NOMO-1 treated with dmso at 0.1 percent for 144 hours (cell line): Measurements from ENCODE around the gene PSMG2.
A peak's percentile ranks its signal among the peaks of the same experiment; 100 is the strongest.

Experiments
- DNase-seq: peaks from one replicate; lab custom pipeline; 2025; ENCODE audit not compliant: unreplicated experiment; lab: John Stamatoyannopoulos, UW

The PSMG2 gene, protein sequence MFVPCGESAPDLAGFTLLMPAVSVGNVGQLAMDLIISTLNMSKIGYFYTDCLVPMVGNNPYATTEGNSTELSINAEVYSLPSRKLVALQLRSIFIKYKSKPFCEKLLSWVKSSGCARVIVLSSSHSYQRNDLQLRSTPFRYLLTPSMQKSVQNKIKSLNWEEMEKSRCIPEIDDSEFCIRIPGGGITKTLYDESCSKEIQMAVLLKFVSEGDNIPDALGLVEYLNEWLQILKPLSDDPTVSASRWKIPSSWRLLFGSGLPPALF

DNA sequence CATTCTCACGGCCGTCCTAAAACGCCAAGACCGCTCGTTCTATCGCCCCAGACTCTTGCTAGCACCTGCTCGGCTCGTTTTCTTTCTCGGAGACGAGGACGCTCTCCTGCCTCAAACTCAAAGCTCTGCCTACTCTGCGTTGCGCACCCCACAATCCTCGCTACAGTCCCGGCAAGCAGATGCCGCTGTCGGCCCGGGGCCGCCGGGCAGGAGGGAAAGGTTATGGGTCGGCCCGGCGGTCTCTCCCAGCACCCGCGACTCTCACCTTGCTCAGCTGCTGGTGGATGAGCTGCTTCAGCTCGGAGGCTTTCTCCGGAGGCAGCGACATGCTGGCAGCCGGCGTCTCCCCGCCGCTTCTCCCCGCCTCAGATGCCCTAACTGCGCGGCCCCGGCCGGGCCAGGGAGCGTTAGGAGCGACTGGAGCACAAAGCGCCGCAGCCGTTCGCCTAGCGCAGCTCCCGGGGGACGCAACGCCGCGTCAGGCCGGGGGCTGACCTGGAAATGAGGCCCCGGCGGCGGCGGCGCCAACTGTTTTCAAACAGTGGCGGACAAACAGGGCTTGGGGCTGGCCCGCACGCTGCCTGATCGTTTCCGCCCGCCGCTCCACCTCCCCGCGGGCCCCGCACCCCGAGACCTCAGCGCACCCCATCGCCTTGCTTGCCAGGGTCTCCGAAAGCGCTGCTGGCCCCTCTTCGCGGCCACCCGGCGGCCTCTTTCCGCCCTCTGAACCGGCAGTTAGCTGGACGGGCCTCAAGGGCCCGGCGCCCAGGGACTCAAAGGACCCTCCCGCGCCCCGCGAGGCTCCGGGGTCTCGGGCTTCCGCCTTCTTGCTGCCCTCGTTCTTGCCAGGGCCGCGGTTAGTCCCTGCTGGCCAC lies at the start of gene PSMG2, which contains the start of gene CEP76:
TSS of gene PSMG2 (plus strand) at position 822 of the 875 bp plus-strand sequence. CDS start 66 bp downstream, outside the sequence.
TSS of gene CEP76 (minus strand) at position 503 of the 875 bp plus-strand sequence. CDS start at position 328, 175 bp downstream.
- peak; percentile 65 for DNase-seq

DNA sequence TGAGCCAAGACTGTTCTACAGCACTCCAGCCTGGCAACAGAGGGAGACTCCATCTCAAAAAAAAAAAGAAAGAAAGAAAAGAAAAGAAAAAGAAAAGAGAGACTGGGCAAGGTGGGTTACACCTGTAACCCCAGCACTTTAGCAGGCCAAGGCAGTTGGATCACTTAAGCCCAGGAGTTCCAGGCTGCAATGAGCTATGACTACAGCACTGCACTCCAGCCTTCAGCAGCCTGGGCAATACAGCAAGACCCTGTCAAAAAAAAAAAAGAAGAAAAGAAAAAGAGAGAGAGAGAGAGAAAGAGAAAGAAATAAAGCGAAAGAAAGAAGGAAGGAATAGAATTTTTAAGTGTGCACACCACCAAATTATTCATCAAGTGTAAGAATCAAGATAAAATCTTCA lies 47.9 kb upstream of the PSMG2 start:
- no peak for DNase-seq

- DNase-seq, result no peak
These were observed 46.3 kb upstream of the PSMG2 start for GRCh38 chr18:12656605-12656937.

DNA sequence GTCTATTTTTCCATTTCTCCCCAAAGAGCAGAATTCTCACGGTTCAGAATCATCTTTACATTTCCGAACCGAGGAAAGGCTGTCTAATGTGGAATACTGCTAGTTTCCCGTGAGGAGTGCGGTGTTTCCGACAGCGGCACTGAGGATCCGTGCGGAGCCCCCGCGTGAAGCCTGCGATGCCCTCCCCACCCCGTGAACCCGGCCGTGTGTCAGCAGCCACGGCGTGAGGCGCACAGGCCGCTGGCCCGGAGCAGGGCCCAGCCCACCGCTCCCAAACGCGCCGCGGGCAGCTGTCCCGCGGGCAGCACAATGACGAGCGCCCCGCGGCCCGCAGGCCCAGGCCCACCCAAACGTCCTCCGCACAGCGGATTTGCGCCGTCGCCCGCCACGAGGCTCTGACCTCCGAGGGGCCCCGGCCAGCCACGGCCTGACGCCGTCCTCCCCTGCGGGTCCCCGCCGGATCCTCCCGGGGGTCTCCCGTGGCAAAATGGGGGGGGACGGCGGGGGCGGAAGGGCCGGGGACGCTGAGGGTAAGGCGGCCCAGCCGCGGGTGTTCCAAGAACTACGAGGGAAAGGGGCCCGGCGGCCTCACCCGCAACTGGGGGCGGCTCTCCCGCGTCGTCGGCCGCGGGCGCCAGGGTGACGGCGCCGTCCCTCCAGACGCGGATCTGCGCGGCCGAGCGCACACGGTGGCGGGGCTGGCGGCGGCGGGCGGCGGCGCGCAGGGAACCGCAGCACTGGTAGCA lies 45.7 kb upstream of the PSMG2 start:
- DNase-seq, result no peak

DNA sequence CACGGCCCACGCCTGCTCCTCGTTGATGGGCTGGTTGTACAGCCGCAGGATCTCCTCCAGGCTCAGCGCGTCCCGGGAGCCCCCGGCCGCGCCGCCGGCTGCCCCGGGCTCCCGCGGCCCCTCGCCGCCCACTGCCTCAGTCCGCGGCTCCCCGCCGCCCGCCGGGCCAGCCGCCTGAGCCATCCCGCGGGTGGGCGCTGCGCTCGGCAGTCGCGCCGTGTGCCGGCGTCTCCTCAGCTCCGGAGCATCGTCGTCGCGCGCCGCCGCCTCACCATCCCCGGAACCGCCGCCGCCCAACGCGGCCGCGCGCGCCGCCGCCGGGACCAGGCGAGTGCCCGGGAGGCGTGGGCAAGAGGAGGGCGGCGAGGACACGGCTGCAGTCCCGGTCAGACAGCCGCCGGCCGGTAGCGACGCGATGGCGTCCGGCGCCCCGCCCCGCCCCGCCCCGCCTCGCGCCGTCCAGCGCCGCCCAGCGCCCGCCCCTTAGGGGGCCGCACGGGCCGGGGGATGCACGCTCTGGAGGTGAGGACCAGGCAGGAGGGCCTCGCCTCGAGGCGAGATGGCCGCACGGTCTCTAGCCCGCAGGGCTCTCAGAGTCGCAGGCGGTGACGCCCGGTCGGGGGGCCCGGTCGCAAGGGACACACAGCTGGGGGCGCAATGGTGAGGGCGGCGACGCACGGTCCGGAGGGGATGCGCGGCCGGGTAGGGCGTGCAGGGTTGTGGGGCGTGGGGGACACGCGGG lies 45.0 kb upstream of the PSMG2 start, which contains the start of gene SPIRE1:
TSS of gene SPIRE1 (minus strand) at position 424 of the 742 bp plus-strand sequence. CDS start at position 183, 241 bp downstream.
- DNase-seq, result no peak

DNA sequence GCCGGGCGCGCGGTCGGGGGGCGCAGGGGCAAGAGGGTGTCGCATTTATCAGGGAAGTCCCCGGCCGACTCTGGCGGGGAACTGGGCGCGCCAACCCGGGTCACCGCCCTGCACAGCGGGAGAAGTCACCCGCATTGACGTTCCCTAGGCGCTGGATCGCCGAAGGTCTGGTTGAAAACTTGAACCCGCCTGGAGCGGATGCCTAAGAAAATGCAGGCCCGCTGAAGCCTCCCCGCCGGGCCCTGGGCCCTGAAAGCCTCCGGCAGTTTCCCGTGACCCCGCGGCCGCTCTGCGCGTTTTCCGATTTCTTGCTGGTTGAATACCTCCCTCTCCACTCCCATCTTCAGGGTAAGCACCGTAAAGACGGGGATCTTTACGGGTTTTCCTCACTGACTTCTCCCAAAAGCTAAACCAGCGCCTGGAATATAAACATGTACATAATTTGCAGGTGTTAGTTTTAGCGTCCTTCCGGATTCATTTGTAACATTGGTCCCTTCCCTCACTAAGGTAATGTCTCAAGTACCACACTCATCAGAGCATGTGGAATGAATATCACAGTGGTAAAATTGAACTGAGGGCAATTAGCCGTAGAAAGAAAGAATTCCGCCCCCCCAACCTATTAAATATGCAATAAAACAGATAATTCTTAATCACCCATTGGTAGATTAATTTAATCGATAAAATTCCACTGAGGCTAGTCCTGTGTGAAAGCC lies 44.3 kb upstream of the PSMG2 start:
- no peak for DNase-seq

DNA sequence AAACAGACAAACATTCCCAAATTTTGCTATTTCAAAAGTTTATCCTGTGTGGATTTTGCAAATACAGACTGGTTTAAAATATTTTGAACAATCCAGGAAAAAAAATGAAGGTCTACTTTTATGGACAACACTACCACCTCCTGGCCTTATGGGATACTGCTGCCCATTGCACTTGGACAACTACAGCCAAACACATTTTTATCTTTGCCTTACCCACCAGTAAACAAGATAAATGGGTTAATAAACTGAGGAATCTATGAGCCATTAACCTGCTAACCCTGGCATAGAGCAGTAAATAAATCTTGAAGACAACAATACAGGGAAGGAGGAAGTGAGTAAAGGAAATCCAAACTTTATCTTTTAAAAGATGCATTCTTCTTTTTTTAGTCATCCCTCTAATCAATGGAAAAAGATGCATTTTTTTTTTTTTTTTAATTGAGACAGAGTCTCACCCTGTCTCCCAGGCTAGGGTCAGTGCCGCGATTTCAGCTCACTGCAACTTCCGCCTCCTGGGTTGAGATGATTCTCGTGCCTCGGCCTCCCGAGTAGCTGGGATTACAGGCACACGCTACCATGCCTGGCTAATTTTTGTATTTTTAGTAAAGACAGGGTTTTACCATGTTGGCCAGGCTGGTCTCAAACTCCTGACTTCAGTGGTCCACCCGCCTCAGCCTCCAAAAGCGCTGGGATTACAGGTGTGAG lies 42.8 kb upstream of the PSMG2 start:
- peak; percentile 36 for DNase-seq

DNA sequence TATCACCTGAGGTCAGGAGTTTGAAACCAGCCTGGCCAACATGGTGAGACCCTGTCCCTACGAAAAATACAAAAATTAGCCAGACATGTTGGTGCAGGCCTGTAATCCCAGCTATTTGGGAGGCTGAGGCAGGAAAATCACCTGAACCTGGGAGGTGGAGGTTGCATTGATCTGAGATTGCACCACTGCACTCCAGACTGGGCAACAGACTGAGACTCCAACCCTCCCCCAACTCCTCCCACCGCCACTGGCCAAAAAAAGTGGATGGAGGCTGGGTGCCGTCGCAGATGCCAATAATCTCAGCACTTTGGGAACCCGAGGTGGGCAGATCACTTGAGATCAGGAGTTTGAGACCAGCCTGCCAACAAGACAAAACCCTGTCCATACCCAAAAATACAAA lies 34.8 kb upstream of the PSMG2 start:
- DNase-seq, result no peak

DNA sequence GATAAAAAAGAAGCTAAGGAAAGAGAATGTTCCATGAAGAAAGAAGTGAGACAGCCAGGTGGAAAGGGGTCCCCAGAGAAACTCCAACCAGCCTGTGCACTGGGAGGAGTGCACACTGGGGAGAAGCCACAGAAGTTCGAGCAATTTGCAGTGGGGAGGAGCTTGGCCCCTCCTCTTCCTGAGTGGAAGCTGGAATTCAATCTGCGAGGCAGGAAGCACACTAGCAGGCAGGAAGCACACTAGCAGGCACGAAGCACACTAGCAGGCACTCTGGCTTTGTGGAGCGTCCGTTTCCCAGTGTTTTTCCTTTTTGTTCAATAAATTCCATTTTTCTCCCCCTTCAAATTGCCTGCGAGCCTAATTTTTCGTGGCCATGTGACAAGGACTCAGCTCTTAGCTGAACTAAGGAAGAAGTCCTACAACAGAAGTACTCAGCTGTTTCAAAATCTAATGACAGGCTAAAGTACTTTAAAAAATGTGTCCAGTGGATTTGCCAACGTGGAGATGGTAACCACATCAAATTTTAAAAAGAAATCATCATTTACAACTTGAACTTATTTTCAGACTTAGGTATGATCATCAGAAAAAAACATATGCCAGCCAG lies 23.6 kb upstream of the PSMG2 start:
- DNase-seq, result no peak

- DNase-seq, result no peak
These were observed 16.7 kb upstream of the PSMG2 start for GRCh38 chr18:12686100-12686499.

- DNase-seq, result no peak
These were observed 13.5 kb upstream of the PSMG2 start for GRCh38 chr18:12689256-12689850.

- no peak for DNase-seq
These were observed 10.6 kb upstream of the PSMG2 start for GRCh38 chr18:12692206-12692605.

GRCh38 chr18:12694032-12694431 lies 8.8 kb upstream of the PSMG2 start:
- no peak for DNase-seq

GRCh38 chr18:12699747-12700146 lies 3.1 kb upstream of the PSMG2 start:
- no peak for DNase-seq

DNA sequence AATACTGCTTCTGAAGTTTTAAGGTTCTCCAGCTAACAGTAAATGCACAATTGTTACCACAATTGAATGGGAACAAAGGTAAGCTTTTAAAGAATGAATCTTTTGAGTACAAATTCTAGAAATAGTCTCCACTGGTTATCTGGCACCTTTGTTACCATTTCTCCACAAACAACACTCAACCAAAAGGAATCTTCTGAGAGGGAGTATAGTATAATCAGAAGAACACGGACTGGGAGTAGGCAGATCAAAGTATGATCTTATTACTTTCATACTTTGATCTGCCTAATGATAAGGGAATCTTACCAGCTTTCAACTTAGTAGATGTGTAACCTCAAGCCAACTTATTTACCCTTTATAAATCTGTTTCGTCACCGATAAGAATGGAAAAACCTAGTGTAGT lies 1.7 kb upstream of the PSMG2 start:
- DNase-seq, result no peak

DNA sequence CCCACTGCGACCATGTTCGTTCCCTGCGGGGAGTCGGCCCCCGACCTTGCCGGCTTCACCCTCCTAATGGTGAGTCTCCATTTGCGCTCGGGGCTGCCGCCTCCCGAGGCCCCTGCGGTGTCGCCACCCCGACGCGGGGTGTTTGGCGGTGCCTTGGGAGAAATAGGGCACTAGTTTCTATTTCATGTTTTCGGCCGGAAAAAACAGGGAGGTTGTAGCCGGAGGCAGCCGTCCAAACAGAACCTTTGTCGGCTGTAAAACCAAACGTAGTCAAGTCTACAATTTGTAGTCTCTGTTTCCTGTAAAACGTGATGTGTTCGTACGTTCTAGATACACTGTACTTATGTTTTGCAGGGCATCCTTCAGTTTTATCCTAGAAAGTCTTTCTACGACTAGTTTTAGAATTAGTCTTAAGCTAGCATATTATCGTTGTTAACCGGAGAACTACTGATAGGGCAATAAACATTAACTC lies 290 bp downstream of the PSMG2 start:
- no peak for DNase-seq

- DNase-seq, result no peak
These were observed 822 bp downstream of the PSMG2 start for GRCh38 chr18:12703664-12704063.

GRCh38 chr18:12711446-12711845 lies 8.6 kb downstream of the PSMG2 start:
- DNase-seq, result no peak
